8988T (cell line): ENCODE data around the gene SPAG16.
"Not testable (repeated sequence)": the region's sequence is repeated elsewhere in the genome, so short reads cannot be mapped to it uniquely, and the experiment has no call there.

Experiments
- DNase-seq: peaks from one replicate; pipeline ENCODE4 v3.0.0; 2011

Gene SPAG16

DNA sequence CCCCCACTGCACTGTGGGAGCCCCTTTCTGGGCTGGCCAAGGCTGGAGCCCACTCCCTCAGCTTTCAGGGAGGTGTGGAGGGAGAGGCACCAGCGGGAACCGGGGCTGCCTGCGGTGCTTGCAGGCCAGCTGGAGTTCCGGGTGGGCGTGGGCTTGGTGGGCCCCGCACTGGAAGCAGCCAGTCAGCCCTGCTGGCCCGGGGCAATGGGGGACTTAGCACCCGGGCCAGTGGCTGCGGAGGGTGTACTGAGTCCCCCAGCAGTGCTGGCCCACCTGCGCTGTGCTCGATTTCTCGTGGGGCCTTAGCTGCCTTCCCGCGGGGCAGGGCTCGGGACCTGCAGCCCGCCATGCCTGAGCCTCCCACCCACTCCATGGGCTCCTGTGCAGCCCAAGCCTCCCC, 434.1 kb downstream of the SPAG16 start:
- not testable (repeated sequence) for DNase-seq

- no peak for DNase-seq
These were observed 438.3 kb downstream of the SPAG16 start for GRCh38 chr2:213722565-213722964.

- no peak for DNase-seq
These were observed 438.8 kb downstream of the SPAG16 start for GRCh38 chr2:213723041-213723560.

DNA sequence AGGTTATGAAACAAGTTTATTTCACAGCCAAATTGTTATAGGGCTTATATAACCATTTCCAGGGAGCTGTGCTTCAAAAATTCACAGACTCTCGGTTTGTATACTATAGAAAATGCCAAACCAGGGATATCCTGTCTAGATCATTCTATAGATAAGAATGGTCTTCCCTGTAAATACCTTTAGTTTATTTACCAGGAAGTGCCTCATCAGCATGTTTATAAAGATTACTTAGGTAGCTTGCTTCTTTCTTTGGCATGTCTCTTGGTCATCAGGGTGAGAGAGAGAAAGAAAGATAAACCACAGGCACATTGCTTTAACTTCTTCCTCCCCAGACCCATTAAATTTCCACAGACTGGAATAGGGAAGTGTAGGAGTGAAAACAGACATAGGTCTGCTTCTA, 439.4 kb downstream of the SPAG16 start:
- DNase-seq: no peak

DNA sequence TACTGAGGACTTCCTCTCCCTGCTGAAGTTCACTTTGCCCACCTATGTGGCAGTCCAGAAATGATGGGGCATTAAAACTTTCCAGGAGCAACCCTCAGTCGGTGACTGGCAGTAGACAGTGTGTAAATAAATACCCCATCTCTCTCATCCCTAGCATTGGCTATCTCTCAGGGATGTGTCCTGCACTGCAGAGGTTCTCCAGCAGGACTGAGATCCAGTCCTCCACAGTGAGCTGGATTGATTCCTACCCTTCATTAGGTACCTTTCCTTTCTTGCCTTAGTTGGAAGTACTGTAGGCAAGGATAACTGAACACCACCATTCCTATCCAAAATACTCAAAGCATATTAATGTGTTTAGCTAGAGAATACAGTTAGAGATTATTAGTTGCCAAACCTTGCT, 441.8 kb downstream of the SPAG16 start:
- no peak for DNase-seq

DNA sequence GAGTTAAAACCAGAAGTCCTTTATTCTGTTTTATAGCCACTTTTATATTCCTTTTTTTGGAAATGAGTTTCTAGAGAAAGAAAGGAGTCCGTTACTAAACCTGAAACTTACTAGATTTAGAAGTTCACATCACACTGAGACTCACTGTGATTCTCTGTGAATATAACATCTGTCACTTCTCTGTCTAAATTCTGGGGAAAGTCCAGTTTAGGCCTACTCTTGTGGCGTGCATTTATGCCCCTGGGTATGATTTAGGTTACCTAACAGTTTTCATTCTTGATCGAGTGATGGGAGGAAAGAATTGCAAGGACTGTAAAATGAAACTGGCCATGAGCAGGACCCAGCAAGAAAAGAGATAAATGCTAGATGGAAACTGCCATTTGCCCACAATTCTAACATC, 449.6 kb downstream of the SPAG16 start:
- DNase-seq: no peak

GRCh38 chr2:213740453-213740852, 456.2 kb downstream of the SPAG16 start:
- no peak for DNase-seq

DNA sequence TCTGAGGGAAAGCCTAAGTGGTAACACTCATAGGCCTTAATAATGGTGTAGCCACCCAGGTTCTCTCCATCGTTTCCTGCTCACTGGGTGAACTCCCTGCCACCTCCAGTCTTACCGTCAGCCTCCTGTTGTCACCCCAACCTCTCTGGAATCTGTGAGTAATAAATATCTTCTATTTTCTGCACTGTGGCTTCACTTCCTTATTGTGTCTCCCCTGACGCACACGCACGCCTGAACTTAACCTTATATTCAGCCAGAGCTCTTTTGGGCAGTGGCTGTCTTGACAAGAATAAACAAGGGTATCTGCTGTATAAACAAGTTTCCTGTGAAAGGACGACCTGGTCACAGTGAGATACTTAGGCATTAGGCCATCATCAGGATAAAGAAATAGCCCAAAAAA, 467.2 kb downstream of the SPAG16 start:
- no peak for DNase-seq

DNA sequence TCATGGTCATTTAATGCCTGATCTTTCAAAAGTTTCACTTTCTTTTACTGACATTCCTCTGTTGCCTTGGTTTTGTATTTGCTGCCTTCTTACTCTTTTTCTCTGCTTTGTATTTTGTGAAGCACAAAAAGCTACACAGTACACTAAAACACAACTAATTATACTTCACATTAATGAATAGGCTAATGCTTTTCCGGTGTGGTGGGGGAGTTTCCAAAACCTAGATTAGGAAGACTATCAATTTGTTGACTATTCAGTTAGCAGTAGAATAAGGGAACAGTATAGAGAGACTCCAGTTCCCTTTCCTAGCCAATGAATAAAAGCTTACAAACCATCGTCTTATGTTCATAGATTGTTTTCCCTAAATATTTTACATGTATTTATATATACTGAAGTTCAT, 468.3 kb downstream of the SPAG16 start:
- DNase-seq: no peak

DNA sequence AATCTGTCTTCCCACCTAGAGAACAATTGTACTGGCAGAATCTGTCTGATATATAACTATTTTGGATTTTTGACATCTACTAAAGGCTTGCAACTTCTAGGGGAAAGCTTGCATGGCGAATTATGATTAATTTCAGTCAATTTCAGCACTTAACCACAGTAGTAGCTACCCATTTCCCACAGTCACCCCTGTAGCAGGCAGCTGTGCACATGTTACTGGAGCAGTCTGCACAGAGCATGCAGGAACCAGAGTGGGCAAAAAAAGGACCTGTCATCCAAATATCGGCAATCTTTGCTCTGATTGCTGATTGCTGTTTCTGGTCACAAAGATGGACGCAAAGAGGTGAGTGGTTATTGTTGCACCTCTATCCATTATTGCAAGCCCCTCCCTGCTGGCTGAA, 473.3 kb downstream of the SPAG16 start:
- DNase-seq: no peak

- DNase-seq: no peak
These were observed 479.1 kb downstream of the SPAG16 start for GRCh38 chr2:213763354-213763753.

- no peak for DNase-seq
These were observed 479.7 kb downstream of the SPAG16 start for GRCh38 chr2:213763963-213764362.

GRCh38 chr2:213764849-213765248, 480.6 kb downstream of the SPAG16 start:
- no peak for DNase-seq

DNA sequence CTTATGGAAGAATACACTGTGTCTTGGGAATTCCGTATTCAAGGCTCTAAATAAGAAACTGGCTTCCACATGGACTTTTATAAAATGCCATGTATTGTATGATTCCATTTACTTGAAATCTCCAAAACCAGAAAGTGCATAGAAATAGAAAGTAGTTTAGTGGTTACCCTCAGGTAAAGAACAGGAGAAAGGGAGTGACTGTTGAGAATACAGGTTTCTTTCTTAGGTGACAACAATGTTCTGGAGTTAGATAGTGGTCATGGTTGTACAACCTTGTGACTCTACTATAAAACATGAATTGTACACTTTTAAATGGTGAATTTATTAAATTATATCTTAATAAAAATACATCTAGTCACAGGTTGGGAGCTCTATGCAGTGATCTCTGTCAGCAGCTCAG, 481.8 kb downstream of the SPAG16 start:
- no peak for DNase-seq

- DNase-seq: no peak
These were observed 482.2 kb downstream of the SPAG16 start for GRCh38 chr2:213766465-213766901.

GRCh38 chr2:213787869-213788268, 503.6 kb downstream of the SPAG16 start:
- no peak for DNase-seq

GRCh38 chr2:213789940-213790339, 505.7 kb downstream of the SPAG16 start:
- no peak for DNase-seq

- no peak for DNase-seq
These were observed 507.8 kb downstream of the SPAG16 start for GRCh38 chr2:213792045-213792444.

GRCh38 chr2:213806125-213806726, 522.0 kb downstream of the SPAG16 start:
- DNase-seq: no peak

GRCh38 chr2:213816583-213816982, 532.3 kb downstream of the SPAG16 start:
- DNase-seq: no peak

GRCh38 chr2:213818436-213818835, 534.2 kb downstream of the SPAG16 start:
- no peak for DNase-seq

- DNase-seq: no peak
These were observed 550.1 kb downstream of the SPAG16 start for GRCh38 chr2:213834331-213834730.

GRCh38 chr2:213834746-213835145, 550.5 kb downstream of the SPAG16 start:
- no peak for DNase-seq

DNA sequence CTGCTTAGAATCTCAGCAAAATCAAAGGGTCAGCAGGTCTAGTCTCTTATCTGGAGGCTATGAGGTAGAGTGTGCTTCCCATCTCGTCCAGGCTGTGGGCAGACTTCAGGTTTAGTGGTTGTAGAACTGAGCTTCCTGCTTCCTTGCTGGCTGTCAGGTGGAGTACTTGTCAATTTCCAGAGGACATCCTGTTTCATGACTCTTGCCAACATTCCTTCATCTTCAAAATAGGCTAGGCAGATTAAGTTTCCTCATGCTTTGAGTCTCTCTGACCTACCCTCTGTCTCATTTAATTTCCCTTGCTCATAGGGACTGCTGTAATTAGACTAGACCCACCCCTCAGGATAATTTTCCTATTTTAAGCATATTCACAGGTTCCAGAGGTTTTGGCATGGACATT, 562.6 kb downstream of the SPAG16 start:
- no peak for DNase-seq

DNA sequence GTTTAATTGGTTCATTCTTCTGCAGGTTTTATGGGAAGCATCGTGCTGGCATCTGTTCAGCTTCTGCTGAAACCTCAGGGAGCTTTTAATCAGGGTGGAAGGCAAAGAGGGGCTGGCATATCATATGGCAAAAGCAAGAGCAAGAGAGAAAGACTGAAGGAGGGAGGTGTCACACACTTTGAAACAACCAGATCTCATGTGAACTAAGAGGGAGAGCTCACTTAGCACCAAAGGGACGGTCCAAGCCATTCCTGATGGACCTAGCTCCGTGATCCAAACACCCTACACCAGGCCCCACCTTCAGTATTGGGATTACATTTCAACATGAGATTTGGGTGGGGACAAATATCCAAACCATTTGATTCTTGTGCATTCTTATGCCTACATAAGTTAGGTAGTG, 563.1 kb downstream of the SPAG16 start:
- no peak for DNase-seq
